Measurements from ENCODE around the gene RHCG. TPM values are rescaled to one million over a fixed set of nuclear protein-coding genes. Genes with fewer than 3 reads are reported as not detected.

RHCG gene
- total and polyA plus RNA-seq, 2 of the 4 experiments (the other 2 are of a cell fraction): not detected

- Histone ChIP-seq H3K4me1 (ENCODE audit: control insufficient read depth, insufficient read depth, low read length) (no peaks in the 10 kb centered on the region), H3K18ac (ENCODE audit: low read depth, low read length) (no peak overlapping the region), H3K9me1 (ENCODE audit: insufficient read depth, low read length) (no peaks in the 10 kb centered on the region), H2AFZ (replicated peaks; ENCODE audit: low read length, poor library complexity) (no peak overlapping the region), H2AK9ac (replicated peaks; ENCODE audit: low read depth, low read length, poor library complexity) (no peak overlapping the region), H4K91ac (ENCODE audit: insufficient read depth, low read depth, low read length) (no peak overlapping the region), H2AK5ac (ENCODE audit: low read depth, low read length) (no peak overlapping the region), H3K27ac (ENCODE audit: insufficient read depth, low read length) (no peak overlapping the region), H3K4me2 (ENCODE audit: low read depth, low read length) (no peak overlapping the region), H4K8ac (ENCODE audit: low read depth in 2 of 2, low read length in 2 of 2) (no peak overlapping the region), H3K27me3 (ENCODE audit: control insufficient read depth, insufficient read depth, low read length) (peaks cover 28% of the 10 kb centered on the region), H4K5ac (ENCODE audit: low read depth, low read length) (no peak overlapping the region), H3K36me3 (ENCODE audit: control insufficient read depth, insufficient read depth, low read length) (no peaks in the 10 kb centered on the region), H3K79me1 (ENCODE audit: low read depth in 1 of 2, low read length in 2 of 2) (no peaks in the 10 kb centered on the region), H3K56ac (ENCODE audit: extremely low read depth, insufficient read depth, low read length) (no peak overlapping the region), H2BK20ac (ENCODE audit: low read depth, low read length) (no peak overlapping the region), H3K14ac (replicated peaks; ENCODE audit: low read depth, low read length) (no peak overlapping the region), H3K9ac (ENCODE audit: low read depth, low read length) (no peak overlapping the region), H3K9me3 (ENCODE audit: control insufficient read depth, insufficient read depth, low read length) (no peaks in the 10 kb centered on the region), H2BK5ac (ENCODE audit: low read depth, low read length, poor library complexity, severe bottlenecking) (no peak overlapping the region), H2BK15ac (ENCODE audit: low read depth, low read length) (no peak overlapping the region), H4K20me1 (ENCODE audit: insufficient read depth, low read length) (no peaks in the 10 kb centered on the region), H3K4ac (ENCODE audit: low read depth, low read length) (no peak overlapping the region), H3K23ac (ENCODE audit: low read depth, low read length) (no peak overlapping the region), H2BK120ac (ENCODE audit: low read depth, low read length) (no peak overlapping the region), H3K4me3 (ENCODE audit: insufficient read depth, low read depth, low read length) (no peak overlapping the region)
- WGBS, 2 experiments (ENCODE audit: extremely low coverage in 2 of 2, insufficient read length in 1 of 2): no CpG with 5 or more reads among the region's 3 CpGs
- DNase-seq (no peak), ATAC-seq (ENCODE audit: low read depth) (no peak)
- ChIA-PET CTCF (no interaction called here), POLR2A (ENCODE audit: unreplicated experiment) (no interaction called here)
- TF ChIP-seq RFX5 (IDR thresholded peaks at IDR 0.05; ENCODE audit: low read depth, low read length) (no peak), RAD21 (IDR thresholded peaks at IDR 0.05; ENCODE audit: low read length) (no peak), SMC3 (IDR thresholded peaks at IDR 0.05; ENCODE audit: low read depth, low read length) (no peak), NFE2L2 (IDR thresholded peaks at IDR 0.05; ENCODE audit: low read depth, low read length) (no peak), USF2 (IDR thresholded peaks at IDR 0.05; ENCODE audit: low read depth, low read length) (no peak), RCOR1 (IDR thresholded peaks at IDR 0.05; ENCODE audit: insufficient replicate concordance, low read length) (no peak), ELK1 (IDR thresholded peaks at IDR 0.05; ENCODE audit: borderline replicate concordance, low read depth, low read length) (no peak), MAZ (IDR thresholded peaks at IDR 0.05; ENCODE audit: borderline replicate concordance, low read depth, low read length) (no peak), CTCF (conservative IDR thresholded peaks at IDR 0.05; ENCODE audit: low read depth, low read length) (no peak)
- intact Hi-C loops (cut with micrococcal nuclease) (no loop called here), dilution Hi-C loops (cut with HindIII; ENCODE audit: low sequenced_read_pairs, unreplicated experiment) (no loop called here), in situ Hi-C loops (cut with MboI; ENCODE audit: low sequenced_read_pairs) (no loop called here)
- BruUV-seq (replicated peaks): no TSS peak
Measured at GRCh38 chr15:89480505-89480904, 15.9 kb downstream of the RHCG start.
